Measurements from ENCODE around the gene RSPO1. TPM values are rescaled to one million over a fixed set of nuclear protein-coding genes. Genes with fewer than 3 reads are reported as not detected.

RSPO1 gene
- total and polyA plus RNA-seq, 2 donors: 0.21 to 2.2 TPM

Other genes starting within 250 kb of the RSPO1 start
- 4.2 TPM for gene ZC3H12A, start 160.3 kb downstream of the RSPO1 start, total RNA-seq
- 10.9 TPM for gene ZC3H12A, start 160.3 kb downstream of the RSPO1 start, polyA plus RNA-seq
- gene MEAF6, start 120.1 kb downstream of the RSPO1 start, total RNA-seq: 62.5 TPM
- 65.5 TPM for gene MEAF6, start 120.1 kb downstream of the RSPO1 start, polyA plus RNA-seq
- 11.6 TPM for gene SNIP1, start 80.6 kb downstream of the RSPO1 start, total RNA-seq
- gene SNIP1, start 80.6 kb downstream of the RSPO1 start, polyA plus RNA-seq: 7.8 TPM
- gene DNALI1, start 78.0 kb downstream of the RSPO1 start, total RNA-seq: 2.0 TPM
- gene DNALI1, start 78.0 kb downstream of the RSPO1 start, polyA plus RNA-seq: 8.8 TPM
- 68.2 TPM for gene GNL2, start 39.0 kb downstream of the RSPO1 start, total RNA-seq
- gene GNL2, start 39.0 kb downstream of the RSPO1 start, polyA plus RNA-seq: 27.1 TPM
- 3.1 TPM for gene CDCA8, start 57.6 kb upstream of the RSPO1 start, total RNA-seq
- gene CDCA8, start 57.6 kb upstream of the RSPO1 start, polyA plus RNA-seq: 1.3 TPM
- gene EPHA10, start 130.2 kb upstream of the RSPO1 start, total RNA-seq: 0.05 TPM
- 0.15 TPM for gene EPHA10, start 130.2 kb upstream of the RSPO1 start, polyA plus RNA-seq
- 3.3 TPM for gene MANEAL, start 159.0 kb upstream of the RSPO1 start, total RNA-seq
- 3.1 TPM for gene MANEAL, start 159.0 kb upstream of the RSPO1 start, polyA plus RNA-seq
- gene C1orf122, start 172.9 kb upstream of the RSPO1 start, total RNA-seq: 10.0 TPM
- 59.2 TPM for gene C1orf122, start 172.9 kb upstream of the RSPO1 start, polyA plus RNA-seq
- 6.0 TPM for gene YRDC, start 173.3 kb upstream of the RSPO1 start, total RNA-seq
- gene YRDC, start 173.3 kb upstream of the RSPO1 start, polyA plus RNA-seq: 15.0 TPM
- 4.4 TPM for gene MTF1, start 224.7 kb upstream of the RSPO1 start, total RNA-seq
- 5.6 TPM for gene MTF1, start 224.7 kb upstream of the RSPO1 start, polyA plus RNA-seq